ENCODE measurements around the gene ETF1. TPM values are rescaled to one million over a fixed set of nuclear protein-coding genes. Genes with fewer than 3 reads are reported as not detected.

The ETF1 gene
- total RNA-seq, 2 experiments from 2014 or later = 66.7 to 123 TPM

DNA sequence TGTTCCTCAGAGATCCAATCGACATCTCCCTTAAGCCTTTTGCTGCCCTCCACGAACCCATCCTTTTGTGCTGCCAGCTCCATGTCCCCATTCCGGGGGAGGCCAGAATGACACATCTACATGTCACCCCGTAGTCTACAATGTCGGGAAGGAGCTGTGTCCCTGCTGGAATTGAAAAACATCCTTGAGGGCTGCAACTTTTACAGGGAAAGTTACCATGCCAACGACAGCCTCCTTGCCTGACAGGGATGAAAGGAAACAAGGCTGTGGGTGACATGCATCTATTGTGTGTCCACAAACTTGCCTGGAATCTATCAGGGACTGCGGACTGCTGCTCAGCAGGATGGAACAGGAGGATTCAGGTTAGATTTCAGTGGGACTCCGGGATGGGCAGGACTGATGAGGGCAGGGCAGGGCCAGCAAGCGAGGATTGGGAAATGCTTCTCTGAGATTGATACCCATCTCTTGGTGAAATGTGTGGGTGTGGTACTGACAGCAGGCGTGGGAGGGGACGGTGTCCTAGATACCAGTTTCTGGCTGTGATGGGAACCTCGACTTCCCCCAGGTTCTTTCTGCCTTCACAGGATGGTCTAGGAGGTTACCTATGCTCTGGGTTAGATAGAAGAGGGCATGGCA, 52.3 kb downstream of the ETF1 start:
- no peaks in the 10 kb centered on the region for H4K20me1 ChIP-seq (ENCODE audit: insufficient read depth, low read length)
- H3K27ac ChIP-seq (ENCODE audit: low read depth, low read length, poor library complexity, severe bottlenecking) = no peak overlapping the region
- H3K4me2 ChIP-seq (ENCODE audit: low read length) = no peak overlapping the region
- intact Hi-C loops (cut with micrococcal nuclease; ENCODE audit: unreplicated experiment) = no loop called here
- no peaks in the 10 kb centered on the region for H3K9me2 ChIP-seq (ENCODE audit: insufficient read depth, low read length)
- H3K36me3 ChIP-seq (ENCODE audit: insufficient read depth, low read length) = no peaks in the 10 kb centered on the region
- ChIA-PET POLR2A (no interaction called here), CTCF (ENCODE audit: unreplicated experiment) (no interaction called here)
- H3K9me3 ChIP-seq (ENCODE audit: low read length) = no peaks in the 10 kb centered on the region
- no peak overlapping the region for H3K4me3 ChIP-seq (ENCODE audit: low read depth, low read length, poor library complexity, severe bottlenecking)
- H2AFZ ChIP-seq (ENCODE audit: low read length) = no peak overlapping the region
- TF ChIP-seq EZH2phosphoT487 (IDR thresholded peaks at IDR 0.05; ENCODE audit: borderline replicate concordance, low read depth, low read length) = no peak
- H3K79me2 ChIP-seq (ENCODE audit: insufficient read depth, low read depth, low read length) = no peaks in the 10 kb centered on the region
- BruUV-seq (replicated peaks) = no TSS peak
- H3K4me1 ChIP-seq (ENCODE audit: insufficient read depth, low read length, poor library complexity, severe bottlenecking) = peaks cover 26% of the 10 kb centered on the region
- no peak for DNase-seq (ENCODE audit: low spot score)

GRCh38 chr5:138489683-138490061, 53.4 kb downstream of the ETF1 start:
- no peak overlapping the region for H2AFZ ChIP-seq (ENCODE audit: low read length)
- no peaks in the 10 kb centered on the region for H3K36me3 ChIP-seq (ENCODE audit: insufficient read depth, low read length)
- no peaks in the 10 kb centered on the region for H4K20me1 ChIP-seq (ENCODE audit: insufficient read depth, low read length)
- no peak overlapping the region for H3K27ac ChIP-seq (ENCODE audit: low read depth, low read length, poor library complexity, severe bottlenecking)
- no peak for DNase-seq (ENCODE audit: low spot score)
- H3K4me1 ChIP-seq (ENCODE audit: insufficient read depth, low read length, poor library complexity, severe bottlenecking) = peaks cover 26% of the 10 kb centered on the region
- H3K4me2 ChIP-seq (ENCODE audit: low read length) = no peak overlapping the region
- no peak for TF ChIP-seq EZH2phosphoT487 (IDR thresholded peaks at IDR 0.05; ENCODE audit: borderline replicate concordance, low read depth, low read length)
- TF ChIP-seq, protein P1, sequence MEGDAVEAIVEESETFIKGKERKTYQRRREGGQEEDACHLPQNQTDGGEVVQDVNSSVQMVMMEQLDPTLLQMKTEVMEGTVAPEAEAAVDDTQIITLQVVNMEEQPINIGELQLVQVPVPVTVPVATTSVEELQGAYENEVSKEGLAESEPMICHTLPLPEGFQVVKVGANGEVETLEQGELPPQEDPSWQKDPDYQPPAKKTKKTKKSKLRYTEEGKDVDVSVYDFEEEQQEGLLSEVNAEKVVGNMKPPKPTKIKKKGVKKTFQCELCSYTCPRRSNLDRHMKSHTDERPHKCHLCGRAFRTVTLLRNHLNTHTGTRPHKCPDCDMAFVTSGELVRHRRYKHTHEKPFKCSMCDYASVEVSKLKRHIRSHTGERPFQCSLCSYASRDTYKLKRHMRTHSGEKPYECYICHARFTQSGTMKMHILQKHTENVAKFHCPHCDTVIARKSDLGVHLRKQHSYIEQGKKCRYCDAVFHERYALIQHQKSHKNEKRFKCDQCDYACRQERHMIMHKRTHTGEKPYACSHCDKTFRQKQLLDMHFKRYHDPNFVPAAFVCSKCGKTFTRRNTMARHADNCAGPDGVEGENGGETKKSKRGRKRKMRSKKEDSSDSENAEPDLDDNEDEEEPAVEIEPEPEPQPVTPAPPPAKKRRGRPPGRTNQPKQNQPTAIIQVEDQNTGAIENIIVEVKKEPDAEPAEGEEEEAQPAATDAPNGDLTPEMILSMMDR (conservative IDR thresholded peaks at IDR 0.05; ENCODE audit: low read length) = no peak
- H3K79me2 ChIP-seq (ENCODE audit: insufficient read depth, low read depth, low read length) = no peaks in the 10 kb centered on the region
- ChIA-PET POLR2A (no interaction called here), CTCF (ENCODE audit: unreplicated experiment) (no interaction called here)
- BruUV-seq (replicated peaks) = no TSS peak
- no peaks in the 10 kb centered on the region for H3K9me2 ChIP-seq (ENCODE audit: insufficient read depth, low read length)
- intact Hi-C loops (cut with micrococcal nuclease; ENCODE audit: unreplicated experiment) = no loop called here
- no peaks in the 10 kb centered on the region for H3K9me3 ChIP-seq (ENCODE audit: low read length)
- no peak overlapping the region for H3K4me3 ChIP-seq (ENCODE audit: low read depth, low read length, poor library complexity, severe bottlenecking)

DNA sequence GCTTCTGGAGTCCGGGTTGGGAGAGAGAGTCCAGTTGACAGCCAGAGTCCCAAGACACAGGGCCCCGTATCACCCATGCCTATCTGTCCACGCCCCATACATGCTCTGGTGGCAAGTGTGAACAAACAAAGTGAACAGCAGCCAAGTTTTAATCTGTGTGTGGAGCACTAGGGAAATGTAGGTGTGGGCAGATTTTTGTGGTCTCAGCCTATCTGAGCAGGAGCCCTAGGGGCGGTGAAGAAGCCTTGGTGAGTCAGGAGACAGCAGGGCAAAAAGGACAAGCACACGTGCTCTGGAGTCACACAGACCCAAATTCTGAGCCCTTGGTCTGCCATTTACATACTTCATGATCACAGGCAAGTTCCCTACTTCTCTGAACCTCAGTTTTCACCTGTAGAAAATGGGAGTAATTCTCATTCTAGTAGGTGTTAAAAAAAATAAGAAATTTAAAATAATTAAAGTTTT, 54.5 kb downstream of the ETF1 start:
- intact Hi-C loops (cut with micrococcal nuclease; ENCODE audit: unreplicated experiment) = no loop called here
- Histone ChIP-seq H3K36me3 (ENCODE audit: insufficient read depth, low read length) (no peaks in the 10 kb centered on the region), H3K4me2 (ENCODE audit: low read length) (no peak overlapping the region), H3K9me3 (ENCODE audit: low read length) (no peaks in the 10 kb centered on the region), H3K27ac (ENCODE audit: low read depth, low read length, poor library complexity, severe bottlenecking) (no peak overlapping the region), H3K4me1 (ENCODE audit: insufficient read depth, low read length, poor library complexity, severe bottlenecking) (peaks cover 22% of the 10 kb centered on the region), H3K4me3 (ENCODE audit: low read depth, low read length, poor library complexity, severe bottlenecking) (no peak overlapping the region), H2AFZ (ENCODE audit: low read length) (no peak overlapping the region), H3K9me2 (ENCODE audit: insufficient read depth, low read length) (no peaks in the 10 kb centered on the region), H4K20me1 (ENCODE audit: insufficient read depth, low read length) (no peaks in the 10 kb centered on the region), H3K79me2 (ENCODE audit: insufficient read depth, low read depth, low read length) (no peaks in the 10 kb centered on the region)
- ChIA-PET CTCF (ENCODE audit: unreplicated experiment) (no interaction called here), POLR2A (no interaction called here)
- no peak for TF ChIP-seq EZH2phosphoT487 (IDR thresholded peaks at IDR 0.05; ENCODE audit: borderline replicate concordance, low read depth, low read length)
- TF ChIP-seq, protein P1 (conservative IDR thresholded peaks at IDR 0.05; ENCODE audit: low read length) = no peak
- BruUV-seq (replicated peaks) = no TSS peak
- DNase-seq (ENCODE audit: low spot score) = no peak
